ENCODE measurements around the gene LSP1.

DNA sequence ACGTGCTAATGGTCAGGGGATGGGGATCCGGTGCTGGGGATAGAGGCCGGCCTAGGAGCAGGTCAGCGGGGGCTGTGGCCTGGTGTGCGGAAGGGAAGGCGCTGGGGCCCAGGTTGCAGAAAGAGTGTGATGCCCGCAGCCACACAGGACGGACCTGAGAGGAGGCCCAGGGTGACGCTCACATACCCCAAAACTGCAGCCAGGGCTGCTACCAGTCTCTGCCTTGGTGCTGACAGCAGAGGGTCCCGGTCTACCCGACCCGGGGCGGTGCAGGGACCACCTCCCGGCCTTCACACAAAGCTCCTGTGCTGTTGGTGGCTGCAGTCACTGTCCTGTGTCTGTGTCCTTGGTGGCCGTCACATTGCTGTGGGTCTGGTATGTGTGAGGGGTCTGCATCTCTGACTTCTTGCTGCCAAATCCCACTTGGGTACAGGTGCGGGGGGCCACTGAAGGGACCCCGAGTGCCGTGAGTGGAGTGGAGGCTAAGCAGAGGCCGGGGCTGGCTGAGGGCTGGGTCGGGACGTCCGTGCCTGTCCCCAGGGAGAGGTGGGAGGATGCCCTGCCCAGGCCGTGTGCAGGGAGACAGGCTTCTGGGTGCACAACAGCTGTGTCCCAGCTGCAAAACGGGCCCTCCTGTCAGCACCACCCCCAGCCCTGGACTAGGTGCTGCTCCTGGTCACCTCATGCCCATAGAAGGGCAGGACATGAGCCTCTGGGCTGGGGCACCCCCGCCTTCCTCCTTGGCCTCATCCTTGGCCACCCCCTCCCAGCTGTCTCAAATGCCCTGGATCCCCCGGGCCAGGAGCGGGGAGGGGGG is 1.5 kb downstream of the LSP1 start:
- no peak for TF ChIP-seq USF2 (IDR thresholded peaks at IDR 0.05; ENCODE audit: low read depth, low read length)
- no peak for TF ChIP-seq MXI1 (IDR thresholded peaks at IDR 0.05; ENCODE audit: borderline replicate concordance, low read depth, low read length)
- TF ChIP-seq CTCF (conservative IDR thresholded peaks at IDR 0.05; ENCODE audit: low read depth, low read length): no peak
- TF ChIP-seq RAD21 (IDR thresholded peaks at IDR 0.05; ENCODE audit: low read length): no peak
- no peak for TF ChIP-seq NFE2L2 (IDR thresholded peaks at IDR 0.05; ENCODE audit: low read depth, low read length)
- no peak for TF ChIP-seq CEBPB (IDR thresholded peaks at IDR 0.05; ENCODE audit: low read depth, low read length)
- TF ChIP-seq FOS (IDR thresholded peaks at IDR 0.05; ENCODE audit: low read depth, low read length): no peak
- no peak for TF ChIP-seq MAFK (IDR thresholded peaks at IDR 0.05; ENCODE audit: low read depth, low read length)
- TF ChIP-seq POLR2A (IDR thresholded peaks at IDR 0.05; ENCODE audit: low read depth, low read length): no peak
- no peak for TF ChIP-seq MAZ (IDR thresholded peaks at IDR 0.05; ENCODE audit: borderline replicate concordance, low read depth, low read length)
- no peak for TF ChIP-seq CHD1 (IDR thresholded peaks at IDR 0.05; ENCODE audit: low read depth, low read length)
